ENCODE measurements around the gene B9D1. TPM values are rescaled to one million over a fixed set of nuclear protein-coding genes. Genes with fewer than 3 reads are reported as not detected.
A peak's percentile ranks its signal among the peaks of the same experiment; 100 is the strongest.

B9D1 gene
- total RNA-seq, 8 experiments from 2014 or later: 22.5 to 48.1 (median 36.5) TPM

GRCh38 chr17:19345486-19346350 lies 16.8 kb downstream of the B9D1 start:
- Histone ChIP-seq H3K4me3 (no peak overlapping the region), H3K27ac (peak overlapping the region; percentile 69 to 85), H3K4me1 (replicated peaks in 1 of 2) (peaks cover 26 to 29% of the 10 kb centered on the region in 2 donors)
- in situ Hi-C loops (cut with MboI; ENCODE audit: low pct_unique_long_range_greater_than_20kb in 2 of 9, low sequenced_read_pairs in 9 of 9, unreplicated experiment in 9 of 9): no loop called here
- ATAC-seq (replicated peaks in 6 of 8): no peak
- 75 to 100% (median 95%) methylated on average over 1 to 7 of the region's 13 CpGs; no CpG with 5 or more reads in 1 of the 10 experiments for whole genome bisulfite sequencing, 10 experiments

DNA sequence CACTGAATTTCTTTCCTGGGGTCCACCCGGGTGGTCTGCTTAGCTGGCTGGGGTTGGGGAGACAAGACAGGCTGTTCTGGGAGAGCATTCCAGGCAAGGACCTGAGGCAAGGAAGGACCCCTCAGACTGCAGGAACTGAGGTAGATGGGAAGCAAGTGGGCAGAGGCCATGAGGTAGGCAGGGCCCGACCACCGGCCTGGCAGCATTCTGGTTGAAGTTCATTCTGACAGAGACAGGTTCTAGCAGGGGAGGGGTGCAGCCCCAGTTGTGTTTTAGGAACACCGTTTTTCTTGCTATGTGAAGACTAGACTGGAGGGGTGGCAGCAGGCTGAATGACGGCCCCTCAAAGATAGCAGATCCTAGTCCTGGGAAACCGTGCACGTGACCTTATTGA lies 17.5 kb downstream of the B9D1 start:
- no peak for ATAC-seq (replicated peaks in 6 of 8)
- 78 to 100% (median 98%) methylated on average over 2 to 6 of the region's 7 CpGs; no CpG with 5 or more reads in 4 of the 10 experiments for WGBS, 10 experiments
- H3K27ac ChIP-seq: no peak overlapping the region
- peaks cover 26 to 29% of the 10 kb centered on the region in 2 donors for H3K4me1 ChIP-seq (replicated peaks in 1 of 2)
- no peak overlapping the region for H3K4me3 ChIP-seq
- in situ Hi-C loops (cut with MboI; ENCODE audit: low pct_unique_long_range_greater_than_20kb in 2 of 9, low sequenced_read_pairs in 9 of 9, unreplicated experiment in 9 of 9): no loop called here

- no peak overlapping the region for H3K27ac ChIP-seq
- in situ Hi-C loops (cut with MboI; ENCODE audit: low pct_unique_long_range_greater_than_20kb in 2 of 9, low sequenced_read_pairs in 9 of 9, unreplicated experiment in 9 of 9): no loop called here
- no peak overlapping the region for H3K4me3 ChIP-seq
- H3K4me1 ChIP-seq (replicated peaks in 1 of 2): peaks cover 26 to 29% of the 10 kb centered on the region in 2 donors
- no peak for ATAC-seq (replicated peaks in 6 of 8)
- 90 to 100% (median 100%) methylated on average over 1 to 2 of the region's 40 CpGs; no CpG with 5 or more reads in 6 of the 10 experiments for WGBS, 10 experiments
Measured at GRCh38 chr17:19344311-19345066, 18.0 kb downstream of the B9D1 start.

DNA sequence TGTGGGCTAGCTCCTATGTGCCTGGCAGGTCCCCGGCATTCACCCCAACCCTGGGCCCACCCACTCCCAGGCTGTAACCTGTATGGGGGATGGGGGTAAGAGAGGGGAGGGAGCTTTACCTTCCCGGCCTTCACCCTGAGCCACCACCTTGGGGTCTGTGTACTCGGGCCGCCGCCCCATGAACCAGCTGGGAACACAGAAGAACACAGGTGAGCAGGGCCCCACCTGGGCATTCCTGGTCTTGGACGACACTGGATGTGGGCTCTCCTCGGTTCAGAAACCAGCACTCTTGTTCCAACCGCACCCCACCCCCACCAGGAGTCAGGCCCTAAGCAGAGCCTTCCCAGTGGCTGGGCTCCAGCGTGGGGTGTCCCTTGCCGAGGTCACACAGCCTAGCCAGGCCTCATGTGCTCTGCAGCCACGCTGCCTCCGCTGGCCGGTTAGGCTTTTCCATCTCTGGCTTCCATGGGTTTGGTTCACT lies 18.8 kb downstream of the B9D1 start:
- no peak for ATAC-seq (replicated peaks in 6 of 8)
- peaks cover 26 to 29% of the 10 kb centered on the region in 2 donors for H3K4me1 ChIP-seq (replicated peaks in 1 of 2)
- in situ Hi-C loops (cut with MboI; ENCODE audit: low pct_unique_long_range_greater_than_20kb in 2 of 9, low sequenced_read_pairs in 9 of 9, unreplicated experiment in 9 of 9): no loop called here
- H3K4me3 ChIP-seq: no peak overlapping the region
- WGBS, 10 experiments: 0 to 90% (median 80%) methylated on average over 1 to 2 of the region's 13 CpGs; no CpG with 5 or more reads in 7 of the 10 experiments
- no peak overlapping the region for H3K27ac ChIP-seq

GRCh38 chr17:19343256-19343630 lies 19.3 kb downstream of the B9D1 start:
- H3K4me1 ChIP-seq (replicated peaks in 1 of 2): peaks cover 29% of the 10 kb centered on the region in 2 donors
- no peak for ATAC-seq (replicated peaks in 6 of 8)
- WGBS, 10 experiments: 50 to 100% (median 81%) methylated on average over 2 of the region's 7 CpGs; no CpG with 5 or more reads in 6 of the 10 experiments
- in situ Hi-C loops (cut with MboI; ENCODE audit: low pct_unique_long_range_greater_than_20kb in 2 of 9, low sequenced_read_pairs in 9 of 9, unreplicated experiment in 9 of 9): no loop called here
- H3K4me3 ChIP-seq: no peak overlapping the region
- no peak overlapping the region for H3K27ac ChIP-seq

GRCh38 chr17:19342611-19343255 lies 19.8 kb downstream of the B9D1 start:
- no peak overlapping the region for H3K27ac ChIP-seq
- in situ Hi-C loops (cut with MboI; ENCODE audit: low pct_unique_long_range_greater_than_20kb in 2 of 9, low sequenced_read_pairs in 9 of 9, unreplicated experiment in 9 of 9): no loop called here
- no peak overlapping the region for H3K4me3 ChIP-seq
- WGBS, 10 experiments: 25 to 100% (median 85%) methylated on average over 1 to 5 of the region's 7 CpGs; no CpG with 5 or more reads in 4 of the 10 experiments
- no peak for ATAC-seq (replicated peaks in 6 of 8)
- H3K4me1 ChIP-seq (replicated peaks in 1 of 2): peaks cover 27 to 32% of the 10 kb centered on the region in 2 donors

DNA sequence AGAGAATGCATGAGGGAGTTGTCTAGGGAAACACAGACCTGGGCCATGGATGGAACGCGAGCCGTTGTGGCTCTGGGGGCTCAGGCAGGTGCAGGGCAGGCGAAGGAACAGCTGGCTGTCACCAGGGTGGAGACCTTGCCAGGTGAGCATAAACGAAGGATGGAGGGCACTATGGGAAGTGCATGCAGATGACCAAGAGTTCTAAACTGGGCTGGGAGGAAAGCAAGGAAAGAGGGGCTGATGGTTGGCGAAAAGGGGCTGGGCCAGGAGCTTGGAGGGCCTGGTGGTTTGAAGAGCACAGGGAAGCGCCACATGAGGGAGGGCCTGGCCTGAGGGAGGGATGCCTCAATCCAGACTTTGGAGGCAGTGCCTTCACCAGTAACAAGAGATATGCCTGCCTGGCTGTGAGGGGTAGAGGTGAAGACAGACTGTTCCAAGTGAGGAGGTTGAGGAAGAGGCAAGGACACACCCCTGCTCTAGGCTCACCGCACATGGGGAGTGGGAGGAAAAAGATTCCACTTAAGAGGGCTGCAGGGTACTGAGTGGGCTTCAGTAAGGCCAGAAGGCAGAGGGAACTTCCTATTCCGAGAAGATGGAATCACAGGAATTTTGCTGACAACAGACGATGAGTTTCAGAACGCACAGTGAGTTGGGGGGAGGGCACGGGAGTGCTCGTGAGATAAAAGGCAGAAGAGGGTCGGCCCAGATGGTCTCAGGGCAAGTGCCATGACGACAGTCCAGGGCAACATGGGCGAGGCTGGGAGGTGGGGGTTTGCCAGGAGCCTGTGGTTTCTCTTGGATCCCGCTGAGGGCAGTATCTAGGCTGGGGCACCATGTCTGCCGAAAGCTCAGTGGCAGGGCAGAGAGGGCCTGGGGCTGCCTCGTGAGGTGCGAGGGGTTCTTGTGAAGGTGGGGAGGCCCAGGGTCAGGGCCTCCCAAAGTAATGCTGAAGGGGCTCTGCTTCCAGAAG lies 20.6 kb downstream of the B9D1 start:
- ATAC-seq (replicated peaks in 6 of 8): peak in 2 of 8 experiments; percentile 2 to 3
- Histone ChIP-seq H3K4me1 (replicated peaks in 1 of 2) (peaks cover 26 to 31% of the 10 kb centered on the region in 2 donors), H3K27ac (no peak overlapping the region), H3K4me3 (no peak overlapping the region)
- in situ Hi-C loops (cut with MboI; ENCODE audit: low pct_unique_long_range_greater_than_20kb in 2 of 9, low sequenced_read_pairs in 9 of 9, unreplicated experiment in 9 of 9): no loop called here
- WGBS, 10 experiments: 35 to 100% (median 79%) methylated on average over 3 to 11 of the region's 20 CpGs; no CpG with 5 or more reads in 1 of the 10 experiments

- Histone ChIP-seq H3K27ac (no peak overlapping the region), H3K4me1 (replicated peaks in 1 of 2) (peaks cover 24 to 29% of the 10 kb centered on the region in 2 donors), H3K4me3 (no peak overlapping the region)
- ATAC-seq (replicated peaks in 6 of 8): no peak
- in situ Hi-C loops (cut with MboI; ENCODE audit: low pct_unique_long_range_greater_than_20kb in 2 of 9, low sequenced_read_pairs in 9 of 9, unreplicated experiment in 9 of 9): no loop called here
- 40 to 96% (median 67%) methylated on average over 1 to 5 of the region's 7 CpGs; no CpG with 5 or more reads in 3 of the 10 experiments for WGBS, 10 experiments
Measured at GRCh38 chr17:19341211-19341631, 21.3 kb downstream of the B9D1 start.

GRCh38 chr17:19339341-19339815 lies 23.1 kb downstream of the B9D1 start:
- peak in 3 of 8 experiments; percentile 56 to 86 (median 63) for ATAC-seq (replicated peaks in 6 of 8)
- H3K4me1 ChIP-seq (replicated peaks in 1 of 2): peaks cover 15 to 20% of the 10 kb centered on the region in 2 donors
- H3K4me3 ChIP-seq: no peak overlapping the region
- WGBS, 10 experiments: 0 to 80% (median 34%) methylated on average over 1 to 2 of the region's 2 CpGs; no CpG with 5 or more reads in 4 of the 10 experiments
- no peak overlapping the region for H3K27ac ChIP-seq
- in situ Hi-C loops (cut with MboI; ENCODE audit: low pct_unique_long_range_greater_than_20kb in 2 of 9, low sequenced_read_pairs in 9 of 9, unreplicated experiment in 9 of 9): no loop called here

GRCh38 chr17:19338031-19338990 lies 24.2 kb downstream of the B9D1 start:
- Histone ChIP-seq H3K4me3 (no peak overlapping the region), H3K4me1 (replicated peaks in 1 of 2) (peaks cover 15 to 20% of the 10 kb centered on the region in 2 donors), H3K27ac (peak overlapping the region in 1 of 2 donors; percentile 85)
- WGBS, 10 experiments: 38 to 100% (median 87%) methylated on average over 1 to 2 of the region's 7 CpGs; no CpG with 5 or more reads in 6 of the 10 experiments
- in situ Hi-C loops (cut with MboI; ENCODE audit: low pct_unique_long_range_greater_than_20kb in 2 of 9, low sequenced_read_pairs in 9 of 9, unreplicated experiment in 9 of 9): no loop called here
- ATAC-seq (replicated peaks in 6 of 8): peak in 3 of 8 experiments; percentile 5 to 43 (median 5)

DNA sequence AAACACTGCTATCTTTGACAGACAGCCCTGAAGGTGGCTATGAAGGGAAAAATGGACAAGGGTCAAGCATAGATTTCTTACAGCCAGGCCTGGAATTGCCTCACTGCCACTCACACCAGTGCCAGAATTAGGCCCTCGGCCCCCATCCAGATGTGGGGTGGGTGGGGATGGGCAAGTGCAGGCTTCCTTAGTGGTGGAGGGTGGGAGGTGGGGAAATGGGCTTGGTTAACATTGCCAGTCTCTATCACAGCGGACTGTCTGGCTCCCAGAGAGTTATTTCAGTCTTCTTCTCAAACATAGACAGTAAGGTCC lies 24.9 kb downstream of the B9D1 start:
- in situ Hi-C loops (cut with MboI; ENCODE audit: low pct_unique_long_range_greater_than_20kb in 2 of 9, low sequenced_read_pairs in 9 of 9, unreplicated experiment in 9 of 9): no loop called here

More for the DNA sequence above, 24.9 kb downstream of the B9D1 start:
- peaks cover 15 to 20% of the 10 kb centered on the region in 2 donors for H3K4me1 ChIP-seq (replicated peaks in 1 of 2)
- ATAC-seq (replicated peaks in 6 of 8): no peak
- peak overlapping the region in 1 of 2 donors; percentile 85 for H3K27ac ChIP-seq
- WGBS, 10 experiments: no CpG with 5 or more reads among the region's 2 CpGs
- H3K4me3 ChIP-seq: no peak overlapping the region

All from motor neuron (in vitro differentiated cells).